Muscle of leg (tissue), 16 donors: ENCODE measurements around the gene PFDN6. TPM values are rescaled to one million over a fixed set of nuclear protein-coding genes. Genes with fewer than 3 reads are reported as not detected.

Experiments
- DNase-seq: peaks from one replicate; pipeline ENCODE4 v3.0.0; 2013
- H3K27ac ChIP-seq: one replicate; pipeline ENCODE4 v1.5.1; 2013; ENCODE audit warnings: mild to moderate bottlenecking, low read length, control low read depth
- H3K27me3 ChIP-seq: one replicate; pipeline ENCODE4 v1.6.1; 2013; ENCODE audit warnings: low read length; ENCODE audit not compliant: control insufficient read depth, insufficient read depth
- H3K36me3 ChIP-seq: one replicate; pipeline ENCODE4 v1.6.1; 2013; ENCODE audit warnings: low read length; ENCODE audit not compliant: control insufficient read depth, insufficient read depth
- H3K4me1 ChIP-seq: one replicate; pipeline ENCODE4 v1.6.1; 2013; ENCODE audit warnings: low read length; ENCODE audit not compliant: control insufficient read depth, insufficient read depth
- H3K4me3 ChIP-seq: one replicate; pipeline ENCODE4 v1.5.1; 2013; ENCODE audit warnings: low read length, control low read depth
- H3K9me3 ChIP-seq: replicated peaks from 2 replicates; pipeline ENCODE4 v1.6.1; 2013; ENCODE audit warnings: low read depth, low read length; ENCODE audit not compliant: control insufficient read depth
- WGBS: methylation state at CpG from one replicate; pipeline ENCODE4 v1.1.5; 2013; ENCODE audit warnings: missing lambda C conversion rate; ENCODE audit not compliant: insufficient coverage; 5-methylcytosine and 5-hydroxymethylcytosine counted together
- long read RNA-seq, 11 donors: transcript quantifications; one replicate each; lab custom pipeline, GENCODE V29; 2026
- polyA plus RNA-seq, 8 donors: library from polyadenylated mRNA; unstranded; fragments of 120-200 nt; gene quantifications; one replicate each; pipeline versions ENCODE4 v1.2.1 to v1.2.3, GENCODE V29; 2013; ENCODE audit warnings: inconsistent platforms in 1 of 8, low replicate concordance in 1 of 8; ENCODE audit not compliant: insufficient read length in 8 of 8, insufficient read depth in 1 of 8
- total RNA-seq: library from RNA; stranded (reverse); fragments of 120-200 nt; gene quantifications from one replicate; pipeline ENCODE4 v1.2.4, GENCODE V29; 2013

PFDN6 gene
- total RNA-seq: 41.4 TPM
- polyA plus RNA-seq: 10 to 100 TPM; 45.9 to 57.6 (median 49.4) TPM
- long read RNA-seq, donor 1, partial matches to known transcripts: 0 of 1 reads
- long read RNA-seq, donor 1, other reads (novel, unspliced or antisense): 0 of 1 reads
- long read RNA-seq, donor 2: 0 reads
- long read RNA-seq, donor 3, partial matches to known transcripts: 0 of 4 reads
- long read RNA-seq, donor 3, other reads (novel, unspliced or antisense): 0 of 4 reads
- long read RNA-seq, donor 4, partial matches to known transcripts: 0 of 3 reads
- long read RNA-seq, donor 4, other reads (novel, unspliced or antisense): 0 of 3 reads
- long read RNA-seq, donor 5, transcript PFDN6-204 (5 exons, 884 nt): minor isoform, 5 of 40 reads
- long read RNA-seq, donor 5, transcript PFDN6-201 (4 exons, 740 nt): major isoform, 8 of 40 reads
- long read RNA-seq, donor 5, partial matches to known transcripts: 16 of 40 reads
- long read RNA-seq, donor 5, other reads (novel, unspliced or antisense): 7 of 40 reads
- long read RNA-seq, donor 6, transcript PFDN6-204 (5 exons, 884 nt): minor isoform, 5 of 33 reads
- long read RNA-seq, donor 6, transcript PFDN6-201 (4 exons, 740 nt): major isoform, 9 of 33 reads
- long read RNA-seq, donor 6, partial matches to known transcripts: 18 of 33 reads
- long read RNA-seq, donor 6, other reads (novel, unspliced or antisense): 0 of 33 reads
- long read RNA-seq, donor 7, partial matches to known transcripts: 9 of 17 reads
- long read RNA-seq, donor 7, other reads (novel, unspliced or antisense): 0 of 17 reads
- long read RNA-seq, donor 8, transcript PFDN6-204 (5 exons, 884 nt): major isoform, 5 of 16 reads
- long read RNA-seq, donor 8, partial matches to known transcripts: 9 of 16 reads
- long read RNA-seq, donor 8, other reads (novel, unspliced or antisense): 0 of 16 reads
- long read RNA-seq, donor 9, transcript PFDN6-201 (4 exons, 740 nt): major isoform, 5 of 17 reads
- long read RNA-seq, donor 9, partial matches to known transcripts: 8 of 17 reads
- long read RNA-seq, donor 9, other reads (novel, unspliced or antisense): 0 of 17 reads
- long read RNA-seq, donor 10, transcript PFDN6-201 (4 exons, 740 nt): major isoform, 7 of 28 reads
- long read RNA-seq, donor 10, transcript PFDN6-204 (5 exons, 884 nt): minor isoform, 6 of 28 reads
- long read RNA-seq, donor 10, partial matches to known transcripts: 15 of 28 reads
- long read RNA-seq, donor 10, other reads (novel, unspliced or antisense): 0 of 28 reads
- long read RNA-seq, donor 11, partial matches to known transcripts: 8 of 13 reads
- long read RNA-seq, donor 11, other reads (novel, unspliced or antisense): 0 of 13 reads

DNA sequence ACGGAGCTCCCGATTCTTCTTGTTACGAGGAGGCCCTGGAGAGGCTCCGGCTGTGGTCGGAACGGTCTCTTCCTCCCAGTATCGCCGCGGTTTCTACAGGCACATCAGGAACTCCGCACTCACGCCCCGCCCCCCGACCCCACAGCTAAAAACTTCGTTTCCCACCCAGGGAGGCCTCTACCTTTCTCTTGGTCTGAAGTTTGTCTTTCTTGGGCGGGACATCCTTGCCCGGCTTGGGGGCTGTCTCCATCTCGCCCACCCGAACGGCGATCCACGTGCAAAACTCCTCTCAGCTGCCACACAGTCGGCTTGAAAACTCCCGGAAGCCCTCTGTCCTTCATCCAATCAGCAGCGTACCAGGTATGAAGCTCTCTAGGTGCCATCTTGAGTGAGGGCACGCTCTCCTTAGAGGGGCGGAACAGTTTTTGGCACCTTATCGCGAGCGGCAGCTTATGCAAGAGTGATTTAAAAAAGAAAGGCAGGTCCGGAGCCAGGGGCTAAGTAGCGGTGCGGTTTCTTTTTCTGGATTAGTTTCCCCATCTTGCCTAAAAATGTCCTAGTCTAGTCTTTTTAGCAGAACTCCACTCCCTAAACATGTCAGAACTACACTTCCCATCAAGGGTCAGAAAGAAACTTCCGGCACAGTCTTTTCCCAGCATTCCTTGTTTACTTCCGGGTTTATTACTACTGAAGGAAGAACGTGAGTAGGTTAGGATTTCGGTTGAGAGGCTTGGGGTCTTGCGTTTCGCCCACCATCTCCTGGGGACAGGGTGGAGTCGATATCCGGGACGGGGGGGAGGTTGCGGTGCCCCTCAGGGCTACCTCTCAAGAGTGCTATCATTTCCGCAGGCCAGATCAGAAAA lies at the start of gene PFDN6, which contains the start of gene WDR46:
Gene PFDN6 (plus strand): TSS at position 681 of the 863 bp plus-strand sequence. CDS start 256 bp downstream, outside the sequence.
Gene WDR46 (minus strand): TSS at position 319 of the 863 bp plus-strand sequence. CDS start 69 bp downstream, at position 250.
- no peaks in the 10 kb centered on the region for H3K9me3 ChIP-seq
- H3K27ac ChIP-seq: peak within 1 kb of the TSS; percentile 77
- H3K4me1 ChIP-seq: peaks cover 15% of the 10 kb centered on the region
- WGBS: 0% methylated on average over 39 of the region's 43 CpGs
- H3K4me3 ChIP-seq: peak within 1 kb of the TSS; percentile 94
- H3K36me3 ChIP-seq: peaks cover 62% of the 10 kb centered on the region
- H3K27me3 ChIP-seq: no peaks in the 10 kb centered on the region
- DNase-seq: peak; percentile 98

DNA sequence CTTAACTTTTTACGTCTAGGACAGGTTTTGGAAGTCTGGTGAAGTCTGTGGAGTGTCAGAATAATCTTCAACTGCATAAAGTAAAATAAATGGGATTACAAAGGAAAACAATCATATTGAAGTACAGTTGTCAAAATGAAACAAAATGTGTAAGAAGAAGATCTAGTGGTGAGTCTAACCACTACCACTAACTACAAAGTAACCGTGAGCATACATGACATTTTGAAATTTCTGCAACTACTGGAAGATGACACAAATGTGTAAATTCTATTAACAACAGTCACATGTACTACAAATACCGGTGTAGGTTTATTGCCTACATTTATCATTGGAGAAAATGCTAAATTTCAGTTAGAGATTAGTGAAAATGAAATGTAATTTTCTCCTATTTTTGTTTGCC lies 47.4 kb upstream of the PFDN6 start:
- no peaks in the 10 kb centered on the region for H3K9me3 ChIP-seq
- no peak for DNase-seq
- no peak overlapping the region for H3K4me3 ChIP-seq
- no CpG with 5 or more reads among the region's 3 CpGs for WGBS
- no peak overlapping the region for H3K27ac ChIP-seq
- no peaks in the 10 kb centered on the region for H3K4me1 ChIP-seq
- peaks cover 8% of the 10 kb centered on the region for H3K27me3 ChIP-seq
- H3K36me3 ChIP-seq: no peaks in the 10 kb centered on the region

DNA sequence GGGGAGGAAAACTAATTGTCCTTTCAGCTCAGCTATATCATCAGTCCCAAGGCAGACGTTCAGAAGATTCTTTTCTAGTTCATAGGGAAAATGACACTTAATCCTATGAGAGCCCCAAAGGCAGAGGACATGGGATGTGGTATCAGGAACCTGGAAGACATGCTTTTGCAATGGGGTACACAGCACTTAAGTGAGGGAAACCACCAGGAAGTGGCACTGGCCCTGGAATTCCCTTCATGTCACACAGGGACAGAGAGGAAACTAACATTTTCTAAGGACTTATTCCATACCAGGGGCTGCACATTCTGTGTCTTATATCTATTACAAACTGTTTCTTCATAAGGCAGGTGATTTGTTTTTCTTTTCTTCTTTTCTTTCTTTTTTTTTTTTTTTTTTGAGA lies 45.9 kb upstream of the PFDN6 start:
- Histone ChIP-seq H3K9me3 (no peaks in the 10 kb centered on the region), H3K4me1 (peaks cover 7% of the 10 kb centered on the region), H3K27me3 (peaks cover 11% of the 10 kb centered on the region), H3K4me3 (no peak overlapping the region), H3K27ac (no peak overlapping the region), H3K36me3 (no peaks in the 10 kb centered on the region)
- no peak for DNase-seq
- WGBS: no CpG with 5 or more reads among the region's 1 CpG

DNA sequence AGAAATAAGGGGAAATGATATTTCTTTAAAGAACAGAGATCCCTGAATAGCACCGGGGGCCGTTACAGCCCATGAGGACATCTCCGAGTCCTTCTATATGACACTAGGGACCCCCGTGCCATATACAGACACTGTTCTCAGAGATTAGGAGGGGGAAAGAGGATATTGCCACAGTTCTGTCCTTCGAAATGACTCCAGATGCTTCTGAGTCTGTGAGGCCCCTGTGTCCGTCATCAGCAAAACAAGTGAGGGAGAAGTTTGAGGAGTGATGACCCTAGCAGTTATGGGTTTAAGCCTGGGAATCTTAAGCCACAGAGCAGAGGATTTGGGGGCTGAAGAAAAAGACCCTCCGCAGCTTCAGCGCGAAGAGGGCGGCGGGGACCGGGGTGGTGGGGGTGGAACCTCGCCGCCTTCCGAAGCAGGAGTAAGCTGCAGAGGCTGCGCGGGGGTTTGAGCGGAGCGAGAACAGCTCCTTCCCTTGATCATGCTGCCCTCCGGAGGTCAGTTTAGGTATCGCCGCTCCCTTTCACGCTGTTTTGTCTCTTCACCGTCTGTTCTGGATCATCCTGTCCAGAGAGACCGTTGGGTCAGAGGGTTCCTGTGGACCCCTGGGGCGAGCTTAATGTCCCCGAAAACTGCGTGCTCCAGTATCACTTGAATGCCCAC lies 41.3 kb upstream of the PFDN6 start:
- under 1% methylated on average over 24 of the region's 28 CpGs for WGBS
- Histone ChIP-seq H3K27ac (peak overlapping the region; percentile 91), H3K4me1 (peaks cover 25% of the 10 kb centered on the region)

DNA sequence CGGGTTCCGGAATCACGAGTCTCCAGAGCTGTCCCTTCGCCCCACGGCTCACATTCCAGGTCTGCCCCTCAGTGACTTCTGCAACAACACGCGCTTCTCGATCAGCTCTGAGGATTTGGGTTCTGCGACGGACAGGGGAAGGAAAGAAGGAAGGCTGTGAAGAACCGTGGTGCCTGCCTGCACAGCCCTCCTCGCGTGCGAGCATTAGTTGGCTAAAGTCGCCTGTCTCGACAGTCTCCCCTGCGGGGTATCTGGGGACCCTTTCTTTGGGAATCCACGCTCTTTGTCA lies 40.8 kb upstream of the PFDN6 start:
- peaks cover 25% of the 10 kb centered on the region for H3K4me1 ChIP-seq
- peak overlapping the region; percentile 65 for H3K4me3 ChIP-seq
- peaks cover 13% of the 10 kb centered on the region for H3K36me3 ChIP-seq
- no peak for DNase-seq
- H3K27me3 ChIP-seq: peaks cover 8% of the 10 kb centered on the region
- 2% methylated on average over 18 of the region's 18 CpGs for WGBS
- H3K27ac ChIP-seq: peak overlapping the region; percentile 91
- no peaks in the 10 kb centered on the region for H3K9me3 ChIP-seq

More for the DNA sequence above, 41.3 kb upstream of the PFDN6 start:
- Histone ChIP-seq H3K27me3 (peaks cover 9% of the 10 kb centered on the region), H3K4me3 (peak overlapping the region; percentile 65), H3K9me3 (no peaks in the 10 kb centered on the region), H3K36me3 (peaks cover 13% of the 10 kb centered on the region)
- DNase-seq: peak; percentile 92

DNA sequence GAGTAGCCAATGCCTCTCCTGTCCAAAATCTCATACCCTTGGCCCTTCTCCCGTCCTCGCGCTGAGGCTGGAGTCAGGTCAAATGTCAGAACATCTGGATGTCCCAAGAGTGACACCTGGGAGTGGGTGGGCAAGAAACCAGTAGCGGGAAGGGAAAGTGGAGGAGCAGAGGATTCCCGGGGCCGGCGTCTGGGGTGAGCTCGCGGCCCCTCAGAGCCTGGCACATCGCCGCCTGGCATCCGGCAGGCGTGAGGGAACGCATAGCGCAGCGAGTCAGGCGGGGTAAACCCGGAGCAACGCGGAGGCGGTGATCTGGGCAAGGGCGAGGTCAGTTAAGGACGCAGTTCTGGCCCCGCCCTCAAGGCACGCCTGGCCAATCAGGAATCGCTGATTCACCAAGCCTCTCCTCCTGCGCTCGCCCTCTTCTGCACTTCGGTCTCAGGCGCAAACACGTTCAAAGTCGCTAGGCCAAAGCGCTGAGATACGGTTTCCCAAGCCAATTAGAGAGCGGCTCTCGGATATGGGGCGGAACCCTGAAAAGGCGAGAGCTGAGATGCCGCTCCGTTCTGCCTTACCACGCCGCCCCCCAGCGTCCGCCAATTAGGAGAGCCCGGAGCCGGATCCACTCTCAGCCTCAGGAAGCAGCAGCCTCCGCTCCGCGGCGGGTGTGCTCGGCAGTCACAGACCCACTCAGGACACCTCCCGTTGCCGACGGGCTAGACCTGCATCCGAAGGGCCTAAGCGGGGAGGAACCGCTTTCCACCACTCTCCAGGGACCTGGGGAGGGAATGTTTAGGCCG lies 40.3 kb upstream of the PFDN6 start:
- H3K27ac ChIP-seq: peak overlapping the region; percentile 91
- H3K4me1 ChIP-seq: peaks cover 25% of the 10 kb centered on the region
- H3K27me3 ChIP-seq: peaks cover 8% of the 10 kb centered on the region
- no peaks in the 10 kb centered on the region for H3K9me3 ChIP-seq
- under 1% methylated on average over 48 of the region's 58 CpGs for WGBS
- peak; percentile 100 for DNase-seq
- peaks cover 13% of the 10 kb centered on the region for H3K36me3 ChIP-seq
- peak overlapping the region; percentile 65 for H3K4me3 ChIP-seq

DNA sequence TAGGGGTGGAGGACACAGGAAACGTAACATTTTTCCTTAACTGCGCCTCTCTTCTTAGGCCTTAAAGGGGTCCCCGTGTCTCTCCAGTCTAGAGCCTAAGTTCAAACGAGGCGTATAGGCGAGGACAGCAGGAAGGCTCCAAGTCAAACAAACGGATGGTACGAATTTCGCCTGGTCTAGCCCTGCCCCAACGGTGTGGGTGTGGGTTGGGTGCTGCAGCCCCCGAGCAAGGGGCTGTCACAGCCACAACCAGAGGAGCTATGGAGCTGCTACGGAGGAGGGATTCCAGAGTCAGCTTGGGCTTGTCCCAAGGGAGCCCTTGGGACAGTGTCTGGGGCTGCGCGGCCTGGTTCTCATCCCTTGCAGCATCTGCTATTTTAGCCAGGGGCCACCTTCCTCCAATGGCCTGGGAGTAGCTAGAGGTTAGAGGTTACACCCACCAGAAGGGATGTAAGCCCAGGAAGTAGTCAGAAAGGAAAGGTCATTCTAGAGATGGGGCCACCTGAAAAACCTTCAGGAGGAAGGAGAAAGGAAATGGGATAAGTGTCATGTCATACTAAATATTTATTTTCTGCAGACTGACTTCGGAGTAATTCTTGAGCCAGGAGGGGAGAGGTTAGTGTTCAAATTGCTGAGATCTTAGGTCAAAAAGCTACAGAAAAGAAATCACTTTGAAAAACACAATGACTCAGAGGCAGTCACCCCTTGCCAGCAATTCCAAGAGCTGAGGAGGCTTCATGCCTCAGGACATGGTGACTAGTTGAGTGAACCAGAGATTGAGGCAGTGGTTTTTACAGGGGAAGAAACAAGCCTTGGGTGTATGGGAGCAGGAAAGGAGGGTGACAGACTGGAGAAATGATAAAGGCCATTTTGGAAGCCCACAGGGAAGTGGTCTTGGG lies 39.4 kb upstream of the PFDN6 start:
- 9% methylated on average over 12 of the region's 15 CpGs for WGBS
- DNase-seq: peak; percentile 45
- peaks cover 8% of the 10 kb centered on the region for H3K27me3 ChIP-seq

More for the DNA sequence above, 39.4 kb upstream of the PFDN6 start:
- peak overlapping the region; percentile 65 for H3K4me3 ChIP-seq
- peaks cover 25% of the 10 kb centered on the region for H3K4me1 ChIP-seq
- H3K9me3 ChIP-seq: no peaks in the 10 kb centered on the region
- H3K27ac ChIP-seq: peak overlapping the region; percentile 91
- H3K36me3 ChIP-seq: peaks cover 17% of the 10 kb centered on the region
